ENCODE data around the gene TSPAN18.

Gene TSPAN18

GRCh38 chr11:44779736-44780520, 53.2 kb downstream of the TSPAN18 start:
- TF ChIP-seq, protein P1, sequence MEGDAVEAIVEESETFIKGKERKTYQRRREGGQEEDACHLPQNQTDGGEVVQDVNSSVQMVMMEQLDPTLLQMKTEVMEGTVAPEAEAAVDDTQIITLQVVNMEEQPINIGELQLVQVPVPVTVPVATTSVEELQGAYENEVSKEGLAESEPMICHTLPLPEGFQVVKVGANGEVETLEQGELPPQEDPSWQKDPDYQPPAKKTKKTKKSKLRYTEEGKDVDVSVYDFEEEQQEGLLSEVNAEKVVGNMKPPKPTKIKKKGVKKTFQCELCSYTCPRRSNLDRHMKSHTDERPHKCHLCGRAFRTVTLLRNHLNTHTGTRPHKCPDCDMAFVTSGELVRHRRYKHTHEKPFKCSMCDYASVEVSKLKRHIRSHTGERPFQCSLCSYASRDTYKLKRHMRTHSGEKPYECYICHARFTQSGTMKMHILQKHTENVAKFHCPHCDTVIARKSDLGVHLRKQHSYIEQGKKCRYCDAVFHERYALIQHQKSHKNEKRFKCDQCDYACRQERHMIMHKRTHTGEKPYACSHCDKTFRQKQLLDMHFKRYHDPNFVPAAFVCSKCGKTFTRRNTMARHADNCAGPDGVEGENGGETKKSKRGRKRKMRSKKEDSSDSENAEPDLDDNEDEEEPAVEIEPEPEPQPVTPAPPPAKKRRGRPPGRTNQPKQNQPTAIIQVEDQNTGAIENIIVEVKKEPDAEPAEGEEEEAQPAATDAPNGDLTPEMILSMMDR (IDR thresholded peaks at IDR 0.05; ENCODE audit: control insufficient read depth, extremely low read depth, insufficient read depth), result no peak
- DNase-seq (ENCODE audit: low read depth), result no peak
- H3K4me3 ChIP-seq (ENCODE audit: low read depth, low read length), result no peak overlapping the region

GRCh38 chr11:44780940-44781631, 54.3 kb downstream of the TSPAN18 start:
- no peak overlapping the region for H3K4me3 ChIP-seq (ENCODE audit: low read depth, low read length)
- TF ChIP-seq, protein P1 (IDR thresholded peaks at IDR 0.05; ENCODE audit: control insufficient read depth, extremely low read depth, insufficient read depth), result no peak
- DNase-seq (ENCODE audit: low read depth), result no peak

DNA sequence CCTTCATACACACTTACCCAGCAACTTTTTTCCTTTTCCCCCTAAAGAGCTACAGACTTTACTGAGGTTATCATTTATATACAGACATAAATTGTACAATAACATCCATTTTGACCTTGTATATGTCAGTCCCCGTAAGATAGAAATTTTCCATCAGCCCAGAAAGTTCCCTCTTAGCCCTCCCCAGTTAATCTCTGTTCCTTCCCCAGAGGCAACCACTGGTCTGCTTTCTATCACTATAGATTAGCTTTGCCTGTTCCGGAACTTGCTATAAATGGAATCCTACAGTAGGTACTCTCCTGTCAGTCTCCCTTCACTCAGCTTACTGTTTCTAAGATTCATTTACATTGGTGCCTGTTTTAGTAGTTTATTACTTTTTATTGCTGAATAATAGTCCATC, 54.9 kb downstream of the TSPAN18 start:
- TF ChIP-seq, protein P1 (IDR thresholded peaks at IDR 0.05; ENCODE audit: control insufficient read depth, extremely low read depth, insufficient read depth), result no peak
- no peak for DNase-seq (ENCODE audit: low read depth)
- H3K4me3 ChIP-seq (ENCODE audit: low read depth, low read length), result no peak overlapping the region

GRCh38 chr11:44782478-44782877, 55.7 kb downstream of the TSPAN18 start:
- no peak overlapping the region for H3K4me3 ChIP-seq (ENCODE audit: low read depth, low read length)
- TF ChIP-seq, protein P1 (IDR thresholded peaks at IDR 0.05; ENCODE audit: control insufficient read depth, extremely low read depth, insufficient read depth), result no peak
- DNase-seq (ENCODE audit: low read depth), result no peak

- TF ChIP-seq, protein P1 (IDR thresholded peaks at IDR 0.05; ENCODE audit: control insufficient read depth, extremely low read depth, insufficient read depth), result no peak
- H3K4me3 ChIP-seq (ENCODE audit: low read depth, low read length), result no peak overlapping the region
- DNase-seq (ENCODE audit: low read depth), result no peak
These were observed 57.6 kb downstream of the TSPAN18 start for GRCh38 chr11:44784436-44784760.

DNA sequence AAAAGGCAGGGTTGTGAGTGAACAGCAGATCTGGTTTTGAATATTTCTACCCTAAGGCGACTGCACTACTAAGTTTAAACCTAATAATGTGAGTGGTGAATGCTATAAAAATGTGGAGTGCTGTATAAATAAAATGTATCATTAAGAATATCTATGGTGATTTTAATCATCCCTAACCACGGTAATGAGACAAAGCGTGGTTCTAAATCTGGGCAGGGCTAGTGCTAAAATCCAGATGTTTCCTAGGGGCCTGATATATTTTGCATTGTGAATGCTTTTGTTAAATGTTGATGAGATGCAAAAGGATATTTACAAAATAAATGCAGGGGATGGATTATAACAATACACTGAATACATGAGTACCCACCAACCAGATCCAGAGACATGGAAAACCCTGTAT, 58.1 kb downstream of the TSPAN18 start:
- TF ChIP-seq, protein P1 (IDR thresholded peaks at IDR 0.05; ENCODE audit: control insufficient read depth, extremely low read depth, insufficient read depth), result no peak

More for the DNA sequence above, 58.1 kb downstream of the TSPAN18 start:
- no peak for DNase-seq (ENCODE audit: low read depth)
- H3K4me3 ChIP-seq (ENCODE audit: low read depth, low read length), result no peak overlapping the region
